GM10266 (cell line): ENCODE results near the gene PCP4.
"Not testable (repeated sequence)": the region's sequence is repeated elsewhere in the genome, so short reads cannot be mapped to it uniquely, and the experiment has no call there.

Experiments
- DNase-seq: peaks from one replicate; pipeline ENCODE4 v3.0.0; 2012; ENCODE audit errors: extremely low spot score
- CTCF ChIP-seq: IDR thresholded peaks from 2 replicates; pipeline ENCODE4 v1.5.1; 2012; ENCODE audit warnings: mild to moderate bottlenecking, low read depth; ENCODE audit not compliant: control insufficient read depth, insufficient read depth; ENCODE audit errors: missing control alignments

The PCP4 gene

DNA sequence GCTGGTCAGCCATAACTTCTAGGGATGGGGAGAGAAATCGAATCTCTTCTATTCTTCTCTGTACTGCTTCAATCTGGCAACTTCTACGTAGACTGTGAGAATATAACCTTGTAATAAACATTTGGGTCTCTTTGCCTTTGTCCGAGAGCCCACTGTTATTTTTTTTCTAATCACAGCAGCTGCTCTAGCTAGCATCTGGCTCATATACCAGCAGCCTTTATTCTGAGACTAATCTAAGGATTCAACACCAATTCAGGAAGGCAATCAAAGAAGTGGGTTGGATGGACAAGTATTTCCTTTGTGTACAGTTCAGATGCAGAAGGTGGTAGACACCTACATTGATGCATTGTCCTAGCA, 15.6 kb downstream of the PCP4 start:
- DNase-seq = no peak
- TF ChIP-seq CTCF = no peak

DNA sequence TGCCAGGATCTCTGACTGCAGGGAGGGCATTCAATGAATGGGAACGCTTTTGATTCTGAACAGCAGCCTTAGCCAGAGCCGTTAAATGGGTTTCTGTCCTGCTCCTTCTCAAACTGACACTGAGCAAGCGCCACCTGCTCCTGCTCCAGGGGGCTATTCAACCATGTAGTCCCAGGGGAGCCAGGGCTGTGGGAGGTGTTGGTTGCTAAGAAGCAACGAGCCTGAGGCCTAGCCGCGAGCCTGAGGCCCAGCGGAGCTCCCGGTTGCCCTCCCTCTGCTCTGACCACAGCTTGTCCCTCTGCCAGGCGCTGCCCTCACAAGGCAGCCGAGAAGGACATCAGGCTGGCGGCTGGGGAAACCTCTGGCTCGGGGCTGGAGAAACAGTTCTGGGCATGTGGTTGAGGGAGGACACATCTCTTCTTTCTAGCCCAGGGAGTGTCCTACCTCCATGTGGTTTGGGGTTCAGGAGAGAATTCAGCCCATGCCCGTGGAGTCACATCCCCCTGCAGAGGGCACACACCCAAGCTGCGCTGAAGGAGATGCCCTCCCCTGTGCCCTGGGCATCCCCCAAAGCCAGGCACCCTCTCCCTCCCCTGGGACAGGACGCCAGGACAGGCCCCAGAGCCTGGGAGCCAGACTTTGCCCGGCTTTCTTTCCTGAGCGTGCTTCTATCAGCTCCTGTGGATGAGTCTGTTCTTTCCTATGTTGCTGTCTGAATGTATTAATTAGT, 18.0 kb downstream of the PCP4 start:
- no peak for DNase-seq
- no peak for TF ChIP-seq CTCF

GRCh38 chr21:39888848-39889247, 21.6 kb downstream of the PCP4 start:
- no peak for TF ChIP-seq CTCF
- no peak for DNase-seq

DNA sequence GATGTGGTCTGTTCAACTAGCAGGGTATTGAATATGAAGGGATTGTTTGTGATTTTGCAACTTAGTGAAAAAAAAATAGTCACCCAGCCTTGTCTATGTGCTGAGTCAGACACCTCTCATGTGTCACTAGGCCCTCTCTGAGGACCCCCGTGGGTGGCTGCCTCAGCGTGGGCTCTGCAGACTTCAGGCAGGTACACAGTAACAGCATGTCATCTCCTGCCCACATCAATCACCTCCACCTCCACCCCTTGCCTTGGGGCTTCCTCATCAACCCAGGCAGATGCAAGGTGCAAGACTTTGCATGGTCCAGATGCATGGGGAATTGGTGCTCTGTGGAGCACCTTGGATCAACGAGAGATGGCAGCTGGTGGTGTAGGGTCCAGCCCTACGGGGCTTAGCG, 23.9 kb downstream of the PCP4 start:
- TF ChIP-seq CTCF = no peak
- DNase-seq = no peak

DNA sequence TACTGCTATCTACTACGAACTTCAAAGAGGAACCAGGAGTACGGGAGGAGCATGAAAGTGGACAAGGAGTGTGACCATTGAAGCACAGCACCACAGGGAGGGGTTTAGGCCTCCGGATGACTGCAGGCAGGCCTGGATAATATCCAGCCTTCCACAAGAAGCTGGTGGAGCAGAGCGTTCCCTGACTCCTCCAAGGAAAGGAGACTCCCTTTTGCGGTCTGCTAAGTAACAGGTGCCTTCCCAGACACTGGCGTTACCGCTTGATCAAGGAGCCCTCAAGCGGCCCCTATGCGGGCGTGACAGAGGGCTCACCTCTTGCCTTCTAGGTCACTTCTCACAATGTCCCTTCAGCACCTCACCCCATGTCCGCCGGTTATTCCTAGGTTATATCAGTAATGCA, 24.6 kb downstream of the PCP4 start:
- DNase-seq = not testable (repeated sequence)

- no peak for DNase-seq
- TF ChIP-seq CTCF = no peak
Observed at GRCh38 chr21:39900491-39900890, 33.3 kb downstream of the PCP4 start.

- DNase-seq = no peak
- no peak for TF ChIP-seq CTCF
Observed at GRCh38 chr21:39900911-39901310, 33.7 kb downstream of the PCP4 start.

DNA sequence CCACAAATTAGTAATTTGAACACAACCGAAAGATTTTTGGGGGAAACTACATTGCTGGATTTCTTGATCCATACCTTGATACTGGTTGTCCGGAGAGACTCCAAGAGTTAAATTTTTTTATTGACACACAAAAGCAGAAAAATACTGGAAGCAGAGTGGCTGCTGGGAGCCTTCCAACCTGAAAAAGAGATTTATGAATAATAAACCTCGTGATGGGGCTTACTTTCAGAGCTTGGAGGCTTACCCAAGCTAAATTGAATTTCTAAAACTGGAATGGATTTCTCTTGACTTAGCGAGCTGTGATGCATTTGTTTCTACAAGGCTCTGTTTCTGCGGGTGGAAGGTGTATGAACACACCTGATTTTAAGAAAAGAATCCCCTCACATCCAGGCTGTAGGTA, 35.7 kb downstream of the PCP4 start:
- no peak for TF ChIP-seq CTCF
- DNase-seq = no peak
